Karpas-422 (cell line): Measurements from ENCODE around the gene ANKRD40CL. TPM values are rescaled to one million over a fixed set of nuclear protein-coding genes. Genes with fewer than 3 reads are reported as not detected.

Experiments used
- DNase-seq: peaks from one replicate; pipeline ENCODE4 v3.0.0-alpha.2; 2015
- H2AFZ ChIP-seq: fragments of 200-600 bp; sonication (generic); 2 replicates; pipeline ENCODE4 v1.6.1; 2014; ENCODE audit warnings: antibody characterized with exemption, low read length, mixed read lengths
- H3K27ac ChIP-seq: fragments of 200-600 bp; sonication (generic); 2 replicates; pipeline ENCODE4 v1.5.1; 2014; ENCODE audit warnings: mild to moderate bottlenecking, low read length, moderate library complexity
- H3K27me3 ChIP-seq: fragments of 200-600 bp; sonication (generic); 2 replicates; pipeline ENCODE4 v1.6.1; 2014; ENCODE audit warnings: low read length, mixed read lengths
- H3K36me3 ChIP-seq: fragments of 200-600 bp; sonication (generic); 2 replicates; pipeline ENCODE4 v1.6.1; 2014; ENCODE audit warnings: low read length, mixed read lengths; ENCODE audit not compliant: insufficient read depth
- H3K4me1 ChIP-seq: fragments of 200-600 bp; sonication (generic); 2 replicates; pipeline ENCODE4 v1.6.1; 2014; ENCODE audit warnings: mild to moderate bottlenecking, low read length, mixed read lengths
- H3K4me2 ChIP-seq: fragments of 200-600 bp; sonication (generic); 2 replicates; pipeline ENCODE4 v1.6.1; 2014; ENCODE audit warnings: low read length, low read depth, mild to moderate bottlenecking; ENCODE audit not compliant: poor library complexity, severe bottlenecking
- H3K4me3 ChIP-seq: fragments of 200-600 bp; sonication (generic); 2 replicates; pipeline ENCODE4 v1.5.1; 2014; ENCODE audit warnings: mild to moderate bottlenecking, antibody characterized with exemption, low read length, mixed read lengths
- H3K79me2 ChIP-seq: fragments of 200-600 bp; sonication (generic); 2 replicates; pipeline ENCODE4 v1.6.1; 2014; ENCODE audit warnings: mild to moderate bottlenecking, low read length, mixed read lengths
- H3K9ac ChIP-seq: fragments of 200-600 bp; sonication (generic); 2 replicates; pipeline ENCODE4 v1.6.0; 2014; ENCODE audit warnings: low read length
- H3K9me2 ChIP-seq: fragments of 200-600 bp; sonication (generic), shearing (Covaris generic); replicated peaks from 2 replicates; pipeline ENCODE4 v1.6.0; 2014; ENCODE audit warnings: mild to moderate bottlenecking, low read length, moderate library complexity; ENCODE audit not compliant: insufficient read depth
- H3K9me3 ChIP-seq: fragments of 300-700, 200-600 bp; sonication (generic); 2 replicates; pipeline ENCODE4 v1.6.1; 2014; ENCODE audit warnings: low read length, mixed read lengths
- H4K20me1 ChIP-seq: fragments of 200-600 bp; sonication (generic); 2 replicates; pipeline ENCODE4 v1.6.1; 2014; ENCODE audit warnings: mild to moderate bottlenecking, antibody characterized with exemption, low read length, low read depth; ENCODE audit not compliant: insufficient read depth
- small RNA-seq: library from RNA; depleted of rRNA; stranded (forward); fragments of <200 nt; gene quantifications from one replicate; pipeline ENCODE3, GENCODE V24; 2014
- total RNA-seq: library from RNA; depleted of rRNA; stranded (reverse); fragments of >200 nt; shearing (Covaris generic); gene quantifications from 2 replicates; pipeline ENCODE4 v1.2.3, GENCODE V29; 2014; ENCODE audit warnings: low replicate concordance; rRNA removed

ANKRD40CL gene
- total RNA-seq, 1 experiment from 2014 or later, result not detected

- Histone ChIP-seq H3K4me2 (no peak overlapping the region), H2AFZ (no peak overlapping the region), H3K4me1 (peaks cover 21% of the 10 kb centered on the region), H3K36me3 (no peaks in the 10 kb centered on the region), H3K27ac (no peak overlapping the region), H3K4me3 (no peak overlapping the region), H3K9ac (no peak overlapping the region), H3K9me2 (no peaks in the 10 kb centered on the region), H3K9me3 (no peaks in the 10 kb centered on the region), H3K79me2 (peaks cover 17% of the 10 kb centered on the region), H4K20me1 (no peaks in the 10 kb centered on the region), H3K27me3 (no peaks in the 10 kb centered on the region)
- no peak for DNase-seq
Observed at GRCh38 chr17:50712641-50713040, 54.7 kb downstream of the ANKRD40CL start.

Small RNAs within 50 kb of the gene (small RNA-seq; reads per million reads assigned to genes)
- gene AC005921.1, result not detected
- gene MIR8059, result not detected

Other genes with a start within 250 kb of the ANKRD40CL start
- gene EPN3, start 234.8 kb downstream of the ANKRD40CL start, total RNA-seq, result not detected in 2 replicates
- gene SPATA20, start 220.3 kb downstream of the ANKRD40CL start, total RNA-seq, result 38.8 and 76.8 TPM in 2 replicates
- not detected in 2 replicates for gene CACNA1G, start 206.8 kb downstream of the ANKRD40CL start, total RNA-seq
- gene ABCC3, start 132.6 kb downstream of the ANKRD40CL start, total RNA-seq, result not detected in 2 replicates
- gene ANKRD40, start 59.6 kb downstream of the ANKRD40CL start, total RNA-seq, result 17.1 and 34.1 TPM in 2 replicates
- gene LUC7L3, start 47.9 kb downstream of the ANKRD40CL start, total RNA-seq, result 102 and 142 TPM in 2 replicates
- not detected in 2 replicates for gene WFIKKN2, start 68.1 kb upstream of the ANKRD40CL start, total RNA-seq
- gene TOB1, start 98.8 kb upstream of the ANKRD40CL start, total RNA-seq, result 8.2 and 25.9 TPM in 2 replicates